K562 (cell line): ENCODE data around the gene IFT25. TPM values are rescaled to one million over a fixed set of nuclear protein-coding genes. Genes with fewer than 3 reads are reported as not detected.
A peak's percentile ranks its signal among the peaks of the same experiment; 100 is the strongest.

Experiments used
- ATAC-seq: fragments of 200-7000 bp; cut with Tn5 transposase; 3 replicates; pipeline ENCODE4 v1.9.1; 2020; ENCODE audit warnings: moderate library complexity
- BruUV-seq: library from RNA; stranded (reverse); fragments of 400-500 nt; replicated peaks from 2 replicates; lab custom pipeline; 2021; lab: Mats Ljungman, UMichigan
- CTCF ChIA-PET: fragments of 300-600 bp; formaldehyde crosslinking; extraction: SDS; loops from one replicate; lab custom pipeline; 2021; ENCODE audit warnings: low intra/inter-chr PET ratio; lab: Yijun Ruan, JAX
- POLR2A ChIA-PET: fragments of 300-600, 350-650 bp; sonication (Branson Sonifier 250); formaldehyde crosslinking; extraction: SDS; loops from one replicate; lab custom pipeline; 2021; ENCODE audit warnings: antibody characterized with exemption, inconsistent platforms; lab: Yijun Ruan, JAX
- DNase-seq, 4 experiments: peaks; one replicate each; pipeline versions ENCODE4 v3.0.0 to v3.0.0-alpha.2; 2011 to 2018; ENCODE audit warnings: low spot score in 3 of 4, mixed read lengths in 3 of 4; ENCODE audit errors: extremely low read depth in 1 of 4
- FAIRE-seq: peaks from 2 replicates; lab custom pipeline; 2011; peaks lifted over from hg19 to GRCh38; lab: Jason Lieb, UNC
- H2AFZ ChIP-seq: 2 replicates; pipeline ENCODE4 v1.6.0; 2011; ENCODE audit warnings: low read depth, low read length, control low read depth, inconsistent platforms
- H3K27ac ChIP-seq: fragments of 200-600 bp; 3 replicates; pipeline ENCODE4 v1.8.0; 2011; ENCODE audit warnings: low read depth, mild to moderate bottlenecking, control low read depth, inconsistent platforms, low read length, moderate library complexity, mixed read lengths; ENCODE audit errors: extremely low read depth
- H3K27me3 ChIP-seq, 2 experiments: fragments of 300-600 bp in 1 of 2; 2 replicates in 1 of 2; 3 replicates in 1 of 2; pipeline versions ENCODE4 v1.6.0 to v1.8.0; 2011; ENCODE audit warnings: inconsistent platforms in 2 of 2, low read length in 2 of 2, mild to moderate bottlenecking in 1 of 2, mixed read lengths in 1 of 2, moderate library complexity in 1 of 2; ENCODE audit not compliant: control insufficient read depth in 2 of 2, insufficient read depth in 2 of 2
- H3K36me3 ChIP-seq: fragments of 300-600 bp; 3 replicates; pipeline ENCODE4 v1.8.0; 2011; ENCODE audit warnings: mild to moderate bottlenecking, low read length, inconsistent platforms; ENCODE audit not compliant: control insufficient read depth, insufficient read depth
- H3K4me1 ChIP-seq, 2 experiments: fragments of 200-600 bp in 1 of 2; replicated peaks in 1 of 2; 2 replicates in 1 of 2; 3 replicates in 1 of 2; pipeline versions ENCODE4 v1.5.1 to v1.8.0; 2011; ENCODE audit warnings: inconsistent platforms in 2 of 2, low read length in 2 of 2, mild to moderate bottlenecking in 1 of 2, mixed read lengths in 1 of 2, moderate library complexity in 1 of 2; ENCODE audit not compliant: control insufficient read depth in 2 of 2, insufficient read depth in 2 of 2
- H3K4me2 ChIP-seq: 2 replicates; pipeline ENCODE4 v1.6.1; 2011; ENCODE audit warnings: low read length, control low read depth, inconsistent platforms, mixed read lengths; ENCODE audit not compliant: insufficient read depth
- H3K4me3 ChIP-seq: fragments of 200-600 bp; sonication (generic), shearing (Covaris generic); 2 replicates; pipeline ENCODE4 v1.5.1; 2016; ENCODE audit warnings: control low read depth, inconsistent platforms
- H3K79me2 ChIP-seq: fragments of 200-600 bp; 3 replicates; pipeline ENCODE4 v1.8.0; 2011; ENCODE audit warnings: low read length, inconsistent platforms; ENCODE audit not compliant: control insufficient read depth, insufficient read depth
- H3K9ac ChIP-seq, 2 experiments: 2 replicates each; pipeline versions ENCODE4 v1.6.0 to v1.6.1; 2011; ENCODE audit warnings: low read depth in 2 of 2, low read length in 2 of 2, control low read depth in 1 of 2, inconsistent platforms in 1 of 2, mild to moderate bottlenecking in 1 of 2, mixed read lengths in 1 of 2; ENCODE audit not compliant: insufficient read depth in 1 of 2
- H3K9me1 ChIP-seq: one replicate; pipeline ENCODE4 v1.6.0; 2011; ENCODE audit warnings: inconsistent platforms, mild to moderate bottlenecking, low read length, moderate library complexity; ENCODE audit not compliant: control insufficient read depth, insufficient read depth
- H3K9me3 ChIP-seq: replicated peaks from 2 replicates; pipeline ENCODE4 v1.5.1; 2011; ENCODE audit warnings: low read depth, low read length, inconsistent platforms; ENCODE audit not compliant: control insufficient read depth, insufficient read depth
- H4K20me1 ChIP-seq: replicated peaks from 2 replicates; pipeline ENCODE4 v1.6.1; 2011; ENCODE audit warnings: low read length, inconsistent platforms, mixed read lengths; ENCODE audit not compliant: control insufficient read depth, insufficient read depth
- MED1 ChIP-seq: sonication (generic); formaldehyde crosslinking; IDR thresholded peaks from 2 replicates; pipeline ENCODE4 v1.8.1; 2023; ENCODE audit warnings: missing genetic modification reagents, borderline replicate concordance
- NR3C1 ChIP-seq: sonication (generic); formaldehyde crosslinking; IDR thresholded peaks from 2 replicates; pipeline ENCODE4 v1.8.1; 2022; ENCODE audit warnings: missing genetic modification reagents
- ZNF41 ChIP-seq: fragments of 250-450 bp; sonication (Bioruptor Pico); conservative IDR thresholded peaks from 2 replicates; pipeline ENCODE4 v1.4.0; 2020; ENCODE audit warnings: mild to moderate bottlenecking
- WGBS: fragments of 100-300 bp; shearing (Covaris generic); methylation state at CpG from one replicate; pipeline ENCODE4 v1.1.6; 2016; ENCODE audit warnings: low coverage, mixed read lengths; ENCODE audit not compliant: insufficient coverage; ENCODE audit errors: missing lambda C conversion rate; 5-methylcytosine and 5-hydroxymethylcytosine counted together
- in situ Hi-C: fragments of 300-500 bp; cut with MboI; formaldehyde crosslinking; loops from 4 replicates; pipeline ENCODE4 v1.15.0; 2018; ENCODE audit warnings: inconsistent platforms, mixed read lengths
- intact Hi-C: fragments of 100-400 bp; cut with micrococcal nuclease; formaldehyde crosslinking; loops from 2 replicates; pipeline ENCODE4 v1.14.2; 2022
- polyA plus RNA-seq, 8 experiments: library from polyadenylated mRNA; depleted of rRNA in 4 of 8; stranded (reverse) in 5 of 8; unstranded in 3 of 8; fragments of >200 nt; fragmentation: Nextera tagmentation in 2 of 8; fragmentation: Illumina TruSeq in 1 of 8; extraction: Ambion mirVana in 2 of 8; extraction: Trizol in 1 of 8; gene quantifications; 2 replicates each; pipeline versions ENCODE4 v1.2.1 to v1.2.3, GENCODE V29; 2011 to 2014; ENCODE audit warnings: inconsistent platforms in 1 of 8, missing spikeins in 1 of 8
- total RNA-seq, 7 experiments: library from RNA; depleted of rRNA in 6 of 7; stranded (reverse); fragments of >200 nt in 6 of 7; fragmentation: Illumina TruSeq in 2 of 7; extraction: Trizol in 2 of 7; gene quantifications; 2 replicates each; pipeline versions ENCODE4 v1.2.1 to v1.2.3, GENCODE V29; 2011 to 2021; ENCODE audit warnings: low replicate concordance in 1 of 7
- TF ChIP-seq, protein P1 (sequence below): sonication (generic); formaldehyde crosslinking; IDR thresholded peaks from 2 replicates; pipeline ENCODE4 v1.8.1; 2023; ENCODE audit warnings: mild to moderate bottlenecking, missing genetic modification reagents

The IFT25 gene
- total and polyA plus RNA-seq, 9 of the 15 experiments (the other 6 are each of a cell fraction or from before 2014, with no cell fraction given), result 93.6 to 209 (median 167) TPM

DNA sequence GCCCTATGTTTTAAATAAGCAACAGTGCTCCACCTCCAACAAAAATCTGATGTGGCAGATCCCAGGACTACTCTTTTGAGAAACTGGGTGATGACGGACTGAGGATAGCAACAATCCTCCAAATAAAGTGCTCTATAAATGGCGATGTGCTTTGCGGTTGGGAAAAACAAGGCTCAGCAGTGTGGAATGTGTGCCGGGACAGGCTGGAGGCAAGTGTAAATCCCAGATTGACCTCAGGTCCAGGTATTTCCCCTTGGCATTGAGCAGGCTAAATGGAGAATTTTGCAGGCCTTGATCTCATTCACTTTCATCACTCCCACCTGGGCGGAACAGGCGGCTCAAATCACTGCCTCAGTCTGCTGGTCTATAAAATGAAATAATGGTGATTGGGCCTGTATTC, 35.7 kb upstream of the IFT25 start:
- Histone ChIP-seq H3K9me1 (no peaks in the 10 kb centered on the region), H2AFZ (no peak overlapping the region; the same call in 1 of the 2 replicates), H3K4me1 (peaks cover 4 to 9% of the 10 kb centered on the region in 2 experiments; a peak in 4 of 5 replicates), H3K4me2 (no peak overlapping the region), H3K27me3 (no peaks in the 10 kb centered on the region), H3K9ac (no peak overlapping the region), H3K36me3 (no peaks in the 10 kb centered on the region), H3K9me3 (no peaks in the 10 kb centered on the region), H3K27ac (no peak overlapping the region), H3K79me2 (no peaks in the 10 kb centered on the region), H4K20me1 (no peaks in the 10 kb centered on the region), H3K4me3 (no peak overlapping the region)
- BruUV-seq, result no TSS peak
- POLR2A ChIA-PET, result interaction anchor here (1.4 kb wide), 1 partner anchor 9 kb away, joined by 3 read pairs; no protein-coding TSS in a partner anchor
- 86% methylated on average over 6 of the region's 6 CpGs for WGBS
- in situ Hi-C loops (no loop called here), intact Hi-C loops (no loop called here)
- CTCF ChIA-PET, result no interaction called here
- DNase-seq (peak in 1 of 4 experiments; percentile 3), ATAC-seq (no peak), FAIRE-seq (no peak)
- TF ChIP-seq ZNF41 (CRISPR knock-in tag) (no peak), NR3C1 (CRISPR knock-in tag) (no peak), MED1 (CRISPR knock-in tag) (no peak)
- TF ChIP-seq, protein P1, sequence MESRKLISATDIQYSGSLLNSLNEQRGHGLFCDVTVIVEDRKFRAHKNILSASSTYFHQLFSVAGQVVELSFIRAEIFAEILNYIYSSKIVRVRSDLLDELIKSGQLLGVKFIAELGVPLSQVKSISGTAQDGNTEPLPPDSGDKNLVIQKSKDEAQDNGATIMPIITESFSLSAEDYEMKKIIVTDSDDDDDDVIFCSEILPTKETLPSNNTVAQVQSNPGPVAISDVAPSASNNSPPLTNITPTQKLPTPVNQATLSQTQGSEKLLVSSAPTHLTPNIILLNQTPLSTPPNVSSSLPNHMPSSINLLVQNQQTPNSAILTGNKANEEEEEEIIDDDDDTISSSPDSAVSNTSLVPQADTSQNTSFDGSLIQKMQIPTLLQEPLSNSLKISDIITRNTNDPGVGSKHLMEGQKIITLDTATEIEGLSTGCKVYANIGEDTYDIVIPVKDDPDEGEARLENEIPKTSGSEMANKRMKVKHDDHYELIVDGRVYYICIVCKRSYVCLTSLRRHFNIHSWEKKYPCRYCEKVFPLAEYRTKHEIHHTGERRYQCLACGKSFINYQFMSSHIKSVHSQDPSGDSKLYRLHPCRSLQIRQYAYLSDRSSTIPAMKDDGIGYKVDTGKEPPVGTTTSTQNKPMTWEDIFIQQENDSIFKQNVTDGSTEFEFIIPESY (CRISPR knock-in tag), result 0 out of 2 replicates have a peak, but pooled peaks have one; percentile 25
